Spleen (tissue), 11 donors: ENCODE results near the gene TBKBP1. TPM values are rescaled to one million over a fixed set of nuclear protein-coding genes. Genes with fewer than 3 reads are reported as not detected.

Experiments used
- DNase-seq: peaks from one replicate; pipeline ENCODE4 v3.0.0-alpha.2; 2020
- H3K27ac ChIP-seq, 8 donors: fragments of 200-600 bp; sonication (generic) in 7 of 8; 1 replicate in 4 of 8; 2 replicates in 4 of 8; pipeline versions ENCODE4 v1.5.0 to v1.8.0; 2016 to 2021; ENCODE audit warnings: inconsistent platforms in 4 of 8, mild to moderate bottlenecking in 4 of 8, moderate library complexity in 1 of 8
- H3K27me3 ChIP-seq, 7 donors: fragments of 200-600 bp; sonication (generic) in 6 of 7; replicated peaks in 1 of 7; 1 replicate in 4 of 7; 2 replicates in 3 of 7; pipeline versions ENCODE4 v1.5.0 to v1.8.0; 2016 to 2021; ENCODE audit warnings: inconsistent platforms in 3 of 7, mild to moderate bottlenecking in 1 of 7
- H3K36me3 ChIP-seq, 6 donors: fragments of 200-600 bp; sonication (generic) in 5 of 6; 1 replicate in 4 of 6; 2 replicates in 2 of 6; pipeline versions ENCODE4 v1.5.0 to v1.8.0; 2016 to 2021; ENCODE audit warnings: inconsistent platforms in 2 of 6
- H3K4me1 ChIP-seq, 6 donors: fragments of 200-600 bp; sonication (generic) in 5 of 6; 1 replicate in 3 of 6; 2 replicates in 3 of 6; pipeline versions ENCODE4 v1.5.0 to v1.8.0; 2016 to 2021; ENCODE audit warnings: inconsistent platforms in 3 of 6
- H3K4me3 ChIP-seq, 8 donors: fragments of 200-600 bp; sonication (generic) in 7 of 8; 1 replicate in 4 of 8; 2 replicates in 4 of 8; pipeline versions ENCODE4 v1.5.0 to v1.8.0; 2016 to 2021; ENCODE audit warnings: inconsistent platforms in 4 of 8, mild to moderate bottlenecking in 4 of 8, moderate library complexity in 2 of 8
- H3K9me3 ChIP-seq, 8 donors: fragments of 200-600 bp; sonication (generic) in 7 of 8; 1 replicate in 4 of 8; 2 replicates in 4 of 8; pipeline versions ENCODE4 v1.5.0 to v1.8.0; 2016 to 2021; ENCODE audit warnings: inconsistent platforms in 4 of 8
- CTCF ChIP-seq, 11 experiments: fragments of 200-600 bp in 7 of 11; fragments of 450-650 bp in 4 of 11; sonication (generic) in 4 of 11; IDR thresholded peaks in 8 of 11; conservative IDR thresholded peaks in 3 of 11; 1 replicate in 7 of 11; 2 replicates in 4 of 11; pipeline versions ENCODE4 v1.4.0 to v1.8.0; 2016 to 2021; ENCODE audit warnings: antibody characterized with exemption in 11 of 11, inconsistent platforms in 4 of 11, mild to moderate bottlenecking in 1 of 11
- POLR2A ChIP-seq, 3 donors: fragments of 450-650 bp; IDR thresholded peaks; one replicate each; pipeline ENCODE4 v1.5.1; 2017; ENCODE audit warnings: antibody characterized with exemption in 3 of 3, mild to moderate bottlenecking in 1 of 3
- POLR2AphosphoS5 ChIP-seq, 3 donors: sonication (generic); formaldehyde crosslinking; IDR thresholded peaks; one replicate each; pipeline ENCODE4 v1.5.1; 2017; ENCODE audit warnings: antibody characterized with exemption in 3 of 3
- whole genome bisulfite sequencing, 5 donors: extraction: QIAGEN DNeasy Blood & Tissue Kit in 3 of 5; methylation state at CpG; one replicate each; pipeline versions ENCODE4 v1.1.5 to v1.1.7; 2013 to 2018; 5-methylcytosine and 5-hydroxymethylcytosine counted together
- intact Hi-C: fragments of 100-400 bp; cut with DNase I; formaldehyde crosslinking; loops from one replicate; pipeline ENCODE4 v1.15.0; 2023; ENCODE audit warnings: low total_unique reads
- polyA plus RNA-seq, 3 donors: library from polyadenylated mRNA; stranded (reverse); fragments of 200-250 nt; gene quantifications; one replicate each; pipeline ENCODE4 v1.2.1, GENCODE V29; 2013
- total RNA-seq, 7 donors: library from RNA; depleted of rRNA in 3 of 7; stranded (reverse); fragments of >200 nt in 3 of 7; fragmentation: NEBNext Ultra II Directional in 4 of 7; extraction: Animal tissue kit (Norgen Biotek cat#: 25700) in 4 of 7; gene quantifications; one replicate each; pipeline versions ENCODE4 v1.1.0 to v1.2.1, GENCODE V29; 2016 to 2021
- donor health status: healthy with polysubstance abuse.
- donor health status: DM: no; HTN: no; CAD: no; lungs with moderate emphysema.
- donor health status: DM: no; HTN: no; CAD: no.
- donor health status: Bipolar disorder and iron deficiency.
- donor health status: healthy.
- donor health status: DM: no; HTN: no; CAD: no.
- donor health status: DM: yes; HTN: yes; CAD: no.

Gene TBKBP1
- total and polyA plus RNA-seq, 10 donors, result 3.8 to 28.0 (median 16.9) TPM

GRCh38 chr17:47708312-47708863, 14.4 kb downstream of the TBKBP1 start:
- Histone ChIP-seq H3K4me3 (no peak overlapping the region), H3K27me3 (no peaks in the 10 kb centered on the region), H3K27ac (no peak overlapping the region), H3K36me3 (peaks cover 0 to 50% (median 26%) of the 10 kb centered on the region in 6 donors), H3K9me3 (no peaks in the 10 kb centered on the region), H3K4me1 (peaks cover 35 to 73% (median 60%) of the 10 kb centered on the region in 6 donors)
- DNase-seq, result peak; percentile 60
- TF ChIP-seq POLR2A (IDR thresholded peaks at IDR 0.05), result no peak
- peak in 1 of 3 donors; percentile 6 for TF ChIP-seq POLR2AphosphoS5 (IDR thresholded peaks at IDR 0.05)
- intact Hi-C loops, result no loop called here
- 78 to 92% (median 88%) methylated on average over 25 to 31 of the region's 31 CpGs for WGBS, 5 donors

- H3K9me3 ChIP-seq, result no peaks in the 10 kb centered on the region
- H3K27ac ChIP-seq, result no peak overlapping the region
- TF ChIP-seq CTCF (IDR thresholded peaks at IDR 0.05 in 8 of 11, conservative IDR thresholded peaks at IDR 0.05 in 3 of 11) (no peak), POLR2AphosphoS5 (IDR thresholded peaks at IDR 0.05) (peak in 2 of 3 donors; percentile 24 to 50), POLR2A (IDR thresholded peaks at IDR 0.05) (no peak)
- WGBS, 5 donors, result 83 to 90% (median 89%) methylated on average over 48 to 89 of the region's 89 CpGs
- H3K4me3 ChIP-seq, result no peak overlapping the region
- peaks cover 0 to 50% (median 26%) of the 10 kb centered on the region in 6 donors for H3K36me3 ChIP-seq
- intact Hi-C loops, result no loop called here
- no peaks in the 10 kb centered on the region for H3K27me3 ChIP-seq
- DNase-seq, result peak; percentile 72
- peaks cover 29 to 73% (median 60%) of the 10 kb centered on the region in 6 donors for H3K4me1 ChIP-seq
Observed at GRCh38 chr17:47708864-47709541, 15.0 kb downstream of the TBKBP1 start.

- TF ChIP-seq POLR2A (IDR thresholded peaks at IDR 0.05) (no peak), POLR2AphosphoS5 (IDR thresholded peaks at IDR 0.05) (no peak), CTCF (IDR thresholded peaks at IDR 0.05 in 8 of 11, conservative IDR thresholded peaks at IDR 0.05 in 3 of 11) (no peak)
- no peaks in the 10 kb centered on the region for H3K9me3 ChIP-seq
- no peak for DNase-seq
- H3K27me3 ChIP-seq, result no peaks in the 10 kb centered on the region
- peaks cover 27 to 73% (median 60%) of the 10 kb centered on the region in 6 donors for H3K4me1 ChIP-seq
- peaks cover 0 to 49% (median 26%) of the 10 kb centered on the region in 6 donors for H3K36me3 ChIP-seq
- WGBS, 5 donors, result 88 to 98% (median 95%) methylated on average over 3 of the region's 3 CpGs
- H3K4me3 ChIP-seq, result no peak overlapping the region
- H3K27ac ChIP-seq, result no peak overlapping the region
- intact Hi-C loops, result no loop called here
Observed at GRCh38 chr17:47709594-47709993, 15.6 kb downstream of the TBKBP1 start.

GRCh38 chr17:47711366-47712099, 17.6 kb downstream of the TBKBP1 start:
- Histone ChIP-seq H3K4me3 (no peak overlapping the region), H3K27ac (peak overlapping the region in 2 of 8 donors; percentile 11 to 80), H3K4me1 (peaks cover 10 to 73% (median 60%) of the 10 kb centered on the region in 6 donors), H3K36me3 (peaks cover 0 to 41% (median 26%) of the 10 kb centered on the region in 6 donors), H3K9me3 (no peaks in the 10 kb centered on the region), H3K27me3 (no peaks in the 10 kb centered on the region)
- TF ChIP-seq CTCF (IDR thresholded peaks at IDR 0.05 in 8 of 11, conservative IDR thresholded peaks at IDR 0.05 in 3 of 11) (no peak), POLR2AphosphoS5 (IDR thresholded peaks at IDR 0.05) (peak in 1 of 3 donors; percentile 13)
- WGBS, 5 donors, result 87 to 96% (median 89%) methylated on average over 14 to 15 of the region's 15 CpGs
- intact Hi-C loops, result no loop called here
- no peak for DNase-seq
